HG03280 (cell line): ENCODE measurements around the gene RHCE.
"Not testable (repeated sequence)": the region's sequence is repeated elsewhere in the genome, so short reads cannot be mapped to it uniquely, and the experiment has no call there.

Source experiments
- ATAC-seq: cut with Tn5 transposase; IDR thresholded peaks from one replicate; pipeline ENCODE4 v1.9.1; 2021; ENCODE audit warnings: mild to moderate bottlenecking, moderate library complexity; ENCODE audit not compliant: unreplicated experiment

Gene RHCE

GRCh38 chr1:25402947-25403803 is 17.4 kb downstream of the RHCE start:
- not testable (repeated sequence) for ATAC-seq

GRCh38 chr1:25398079-25398478 is 22.5 kb downstream of the RHCE start:
- ATAC-seq, result not testable (repeated sequence)

GRCh38 chr1:25397549-25397948 is 23.1 kb downstream of the RHCE start:
- not testable (repeated sequence) for ATAC-seq

GRCh38 chr1:25392841-25393240 is 27.8 kb downstream of the RHCE start:
- no peak for ATAC-seq

GRCh38 chr1:25389721-25390120 is 30.9 kb downstream of the RHCE start:
- ATAC-seq, result not testable (repeated sequence)

- not testable (repeated sequence) for ATAC-seq
Observed at GRCh38 chr1:25388691-25389090, 31.9 kb downstream of the RHCE start.

- not testable (repeated sequence) for ATAC-seq
Observed at GRCh38 chr1:25387096-25387495, 33.5 kb downstream of the RHCE start.

- not testable (repeated sequence) for ATAC-seq
Observed at GRCh38 chr1:25383875-25384274, 36.8 kb downstream of the RHCE start.

- not testable (repeated sequence) for ATAC-seq
Observed at GRCh38 chr1:25383090-25383489, 37.5 kb downstream of the RHCE start.

- ATAC-seq, result not testable (repeated sequence)
Observed at GRCh38 chr1:25382543-25382942, 38.1 kb downstream of the RHCE start.

- not testable (repeated sequence) for ATAC-seq
Observed at GRCh38 chr1:25378367-25378766, 42.3 kb downstream of the RHCE start.

- not testable (repeated sequence) for ATAC-seq
Observed at GRCh38 chr1:25371757-25372156, 48.9 kb downstream of the RHCE start.

GRCh38 chr1:25369691-25370271 is 50.8 kb downstream of the RHCE start:
- ATAC-seq, result not testable (repeated sequence)

GRCh38 chr1:25369241-25369640 is 51.4 kb downstream of the RHCE start:
- ATAC-seq, result no peak

GRCh38 chr1:25362634-25363559 is 57.7 kb downstream of the RHCE start:
- ATAC-seq, result not testable (repeated sequence)

- no peak for ATAC-seq
Observed at GRCh38 chr1:25361901-25362300, 58.7 kb downstream of the RHCE start.

GRCh38 chr1:25360596-25361581 is 59.7 kb downstream of the RHCE start:
- ATAC-seq, result no peak

- ATAC-seq, result no peak
Observed at GRCh38 chr1:25356848-25357247, 63.8 kb downstream of the RHCE start.

- ATAC-seq, result no peak
Observed at GRCh38 chr1:25356441-25356840, 64.2 kb downstream of the RHCE start.

GRCh38 chr1:25355841-25356395 is 64.7 kb downstream of the RHCE start:
- ATAC-seq, result no peak
